H1 (cell line): ENCODE data around the gene VHLL. TPM values are rescaled to one million over a fixed set of nuclear protein-coding genes. Genes with fewer than 3 reads are reported as not detected.

Experiments
- CHD2 ChIP-seq: IDR thresholded peaks from 2 replicates; pipeline ENCODE4 v1.6.1; 2012; ENCODE audit warnings: low read length, improper control_type of control experiment
- JUN ChIP-seq: IDR thresholded peaks from 2 replicates; pipeline ENCODE4 v1.6.1; 2011; ENCODE audit warnings: low read depth, mild to moderate bottlenecking, improper control_type of control experiment, low read length
- KDM4A ChIP-seq: IDR thresholded peaks from one replicate; pipeline ENCODE4 v1.7.1; 2012; ENCODE audit warnings: low read depth, mild to moderate bottlenecking, moderate library complexity, low read length, inconsistent platforms; ENCODE audit not compliant: severe bottlenecking
- POLR2A ChIP-seq, 2 experiments: IDR thresholded peaks; 1 replicate in 1 of 2; 2 replicates in 1 of 2; pipeline ENCODE4 v1.6.1; 2011; ENCODE audit warnings: low read depth in 2 of 2, low read length in 2 of 2, mild to moderate bottlenecking in 2 of 2; ENCODE audit errors: control extremely low read depth in 1 of 2
- RAD21 ChIP-seq, 2 experiments: IDR thresholded peaks in 1 of 2; conservative IDR thresholded peaks in 1 of 2; 2 replicates each; pipeline ENCODE4 v1.6.1; 2011; ENCODE audit warnings: low read depth in 2 of 2, low read length in 2 of 2, improper control_type of control experiment in 1 of 2, inconsistent platforms in 1 of 2, mild to moderate bottlenecking in 1 of 2, moderate library complexity in 1 of 2
- RFX5 ChIP-seq: IDR thresholded peaks from 2 replicates; pipeline ENCODE4 v1.6.1; 2011; ENCODE audit warnings: low read depth, low read length, improper control_type of control experiment, borderline replicate concordance
- RNF2 ChIP-seq: fragments of 200-900, 300-1000 bp; sonication (generic); IDR thresholded peaks from 2 replicates; pipeline ENCODE4 v1.7.1; 2016; ENCODE audit warnings: borderline replicate concordance, low read depth, mild to moderate bottlenecking, antibody characterized with exemption, low read length; ENCODE audit not compliant: poor library complexity, severe bottlenecking; ENCODE audit errors: missing control alignments
- YY1 ChIP-seq: IDR thresholded peaks from 2 replicates; pipeline ENCODE4 v1.6.1; 2011; ENCODE audit warnings: low read depth, mild to moderate bottlenecking, low read length
- ZNF274 ChIP-seq: IDR thresholded peaks from 2 replicates; pipeline ENCODE4 v1.7.0; 2012; ENCODE audit warnings: low read length, borderline replicate concordance; ENCODE audit errors: extremely low read depth
- polyA plus RNA-seq, 7 experiments: library from polyadenylated mRNA; depleted of rRNA in 3 of 7; stranded (reverse) in 5 of 7; unstranded in 2 of 7; fragments of >200 nt in 5 of 7; fragments of 200-250 nt in 2 of 7; gene quantifications; 1 replicate in 5 of 7; 2 replicates in 1 of 7; 4 replicates in 1 of 7; pipeline versions ENCODE4 v1.2.1 to v1.2.3, GENCODE V29; 2011 to 2013; ENCODE audit warnings: missing spikeins in 2 of 7, mixed read lengths in 2 of 7
- total RNA-seq: library from RNA; stranded (reverse); fragmentation: NEBNext Ultra II Directional; extraction: Animal tissue kit (Norgen Biotek cat#: 25700); gene quantifications from 2 replicates; pipeline ENCODE4 v1.2.1, GENCODE V29; 2021

The VHLL gene
- total and polyA plus RNA-seq, 2 of the 8 experiments (the other 6 are each of a cell fraction or from before 2014, with no cell fraction given), result not detected

DNA sequence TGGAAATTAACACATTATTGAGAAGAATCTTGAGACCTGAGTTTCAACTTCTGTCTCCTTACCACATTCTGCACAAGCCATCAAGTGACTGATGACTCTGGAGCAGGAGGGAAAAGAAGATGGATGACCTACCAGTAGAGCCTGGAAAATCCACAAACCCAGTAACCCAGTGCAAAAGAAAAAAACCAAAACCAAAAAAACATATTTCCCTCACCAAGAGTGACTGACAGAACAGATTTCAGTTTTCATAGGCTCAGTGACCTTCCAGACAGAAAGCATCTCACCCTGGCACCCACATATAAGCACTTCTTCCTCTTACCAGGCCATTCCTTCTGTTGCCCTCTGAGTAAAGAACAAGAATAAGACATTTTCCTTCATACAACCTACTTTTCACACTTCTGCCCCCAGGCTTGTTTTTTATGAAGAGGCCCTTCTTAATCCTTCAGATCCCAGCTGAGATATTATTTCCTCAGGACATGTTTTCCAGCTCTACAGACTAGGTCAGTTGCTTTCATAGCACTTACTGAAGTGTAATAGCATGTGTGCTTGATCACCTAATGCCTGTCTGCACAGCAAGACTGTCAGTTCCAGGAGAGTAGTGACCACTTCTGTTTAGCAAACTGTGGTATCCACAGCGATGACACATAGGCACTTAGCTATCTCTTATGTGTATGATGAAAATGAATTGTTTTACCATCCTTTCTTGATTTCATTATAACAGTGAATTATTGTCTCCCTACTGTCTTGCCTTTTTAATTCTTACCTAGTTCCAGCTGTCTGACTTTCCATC, 43.3 kb upstream of the VHLL start (continued):
- TF ChIP-seq RFX5, result no peak
- TF ChIP-seq RAD21 (IDR thresholded peaks at IDR 0.05 in 1 of 2, conservative IDR thresholded peaks at IDR 0.05 in 1 of 2; ENCODE audit: low read depth in 2 of 2, low read length in 2 of 2), result no peak
- no peak for TF ChIP-seq ZNF274
- no peak for TF ChIP-seq CHD2
- TF ChIP-seq POLR2A (IDR thresholded peaks at IDR 0.05; ENCODE audit: control extremely low read depth in 1 of 2, low read depth in 2 of 2, low read length in 2 of 2), result no peak
- no peak for TF ChIP-seq KDM4A
- TF ChIP-seq YY1, result no peak
- no peak for TF ChIP-seq RNF2
- no peak for TF ChIP-seq JUN
- TF ChIP-seq, all 59 proteins: peak for 0
